H1 (cell line): ENCODE results near the gene LLPH. TPM values are rescaled to one million over a fixed set of nuclear protein-coding genes. Genes with fewer than 3 reads are reported as not detected.

Experiments used
- BRCA1 ChIP-seq: IDR thresholded peaks from 2 replicates; pipeline ENCODE4 v1.6.1; 2012; ENCODE audit warnings: low read depth, low read length, improper control_type of control experiment
- CEBPB ChIP-seq: IDR thresholded peaks from 2 replicates; pipeline ENCODE4 v1.6.1; 2012; ENCODE audit warnings: low read depth, low read length
- CHD1 ChIP-seq: IDR thresholded peaks from 2 replicates; pipeline ENCODE4 v1.6.1; 2012; ENCODE audit warnings: low read depth, low read length, improper control_type of control experiment
- EZH2 ChIP-seq: fragments of 200-600 bp; sonication (generic); IDR thresholded peaks from 2 replicates; pipeline ENCODE4 v1.7.1; 2012; ENCODE audit warnings: low read depth, mild to moderate bottlenecking, moderate library complexity, low read length, inconsistent platforms; ENCODE audit not compliant: severe bottlenecking
- JUN ChIP-seq: IDR thresholded peaks from 2 replicates; pipeline ENCODE4 v1.6.1; 2011; ENCODE audit warnings: low read depth, mild to moderate bottlenecking, improper control_type of control experiment, low read length
- RAD21 ChIP-seq, 2 experiments: IDR thresholded peaks in 1 of 2; conservative IDR thresholded peaks in 1 of 2; 2 replicates each; pipeline ENCODE4 v1.6.1; 2011; ENCODE audit warnings: low read depth in 2 of 2, low read length in 2 of 2, improper control_type of control experiment in 1 of 2, inconsistent platforms in 1 of 2, mild to moderate bottlenecking in 1 of 2, moderate library complexity in 1 of 2
- TAF7 ChIP-seq: optimal IDR thresholded peaks from 2 replicates; pipeline ENCODE3; 2011; ENCODE audit warnings: low read depth, mild to moderate bottlenecking, inconsistent platforms, low read length, moderate library complexity, borderline replicate concordance
- YY1 ChIP-seq: IDR thresholded peaks from 2 replicates; pipeline ENCODE4 v1.6.1; 2011; ENCODE audit warnings: low read depth, mild to moderate bottlenecking, low read length
- polyA plus RNA-seq, 7 experiments: library from polyadenylated mRNA; depleted of rRNA in 3 of 7; stranded (reverse) in 5 of 7; unstranded in 2 of 7; fragments of >200 nt in 5 of 7; fragments of 200-250 nt in 2 of 7; gene quantifications; 1 replicate in 5 of 7; 2 replicates in 1 of 7; 4 replicates in 1 of 7; pipeline versions ENCODE4 v1.2.1 to v1.2.3, GENCODE V29; 2011 to 2013; ENCODE audit warnings: missing spikeins in 2 of 7, mixed read lengths in 2 of 7
- total RNA-seq: library from RNA; stranded (reverse); fragmentation: NEBNext Ultra II Directional; extraction: Animal tissue kit (Norgen Biotek cat#: 25700); gene quantifications from 2 replicates; pipeline ENCODE4 v1.2.1, GENCODE V29; 2021

LLPH gene
- total and polyA plus RNA-seq, 2 of the 8 experiments (the other 6 are each of a cell fraction or from before 2014, with no cell fraction given), result 2.3 to 31.3 TPM

DNA sequence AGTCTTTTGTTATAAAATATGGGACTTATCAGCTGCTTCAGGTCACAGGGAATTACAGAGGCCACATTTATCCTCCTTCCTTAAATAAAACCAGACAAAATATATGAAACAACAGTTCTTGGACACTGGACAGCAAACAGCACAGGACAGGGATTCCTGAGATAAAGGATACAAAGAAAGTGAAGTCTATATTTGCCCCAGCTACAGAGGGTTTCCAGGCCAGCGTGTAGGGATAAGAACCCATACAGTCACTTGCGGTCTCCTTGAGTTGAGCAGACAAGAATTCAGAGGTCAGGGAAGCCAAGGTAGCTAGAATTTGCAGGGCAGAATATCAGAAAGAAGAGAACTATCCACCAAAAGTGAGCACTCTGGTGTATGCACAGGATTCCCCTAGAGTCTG, 8.8 kb upstream of the LLPH start (continued):
- TF ChIP-seq CHD1 (no peak), EZH2 (no peak), YY1 (no peak), CEBPB (no peak), TAF7 (no peak), JUN (no peak), RAD21 (IDR thresholded peaks at IDR 0.05 in 1 of 2, conservative IDR thresholded peaks at IDR 0.05 in 1 of 2; ENCODE audit: low read depth in 2 of 2, low read length in 2 of 2) (no peak), BRCA1 (no peak)
